HG03432 (cell line): Measurements from ENCODE around the gene ADARB2.
"Not testable (repeated sequence)": the region's sequence is repeated elsewhere in the genome, so short reads cannot be mapped to it uniquely, and the experiment has no call there.

ENCODE experiments used
- ATAC-seq: cut with Tn5 transposase; IDR thresholded peaks from one replicate; pipeline ENCODE4 v1.9.1; 2021; ENCODE audit warnings: mild to moderate bottlenecking, moderate library complexity; ENCODE audit not compliant: unreplicated experiment

The ADARB2 gene

GRCh38 chr10:1344408-1344807 is 392.9 kb downstream of the ADARB2 start:
- no peak for ATAC-seq

DNA sequence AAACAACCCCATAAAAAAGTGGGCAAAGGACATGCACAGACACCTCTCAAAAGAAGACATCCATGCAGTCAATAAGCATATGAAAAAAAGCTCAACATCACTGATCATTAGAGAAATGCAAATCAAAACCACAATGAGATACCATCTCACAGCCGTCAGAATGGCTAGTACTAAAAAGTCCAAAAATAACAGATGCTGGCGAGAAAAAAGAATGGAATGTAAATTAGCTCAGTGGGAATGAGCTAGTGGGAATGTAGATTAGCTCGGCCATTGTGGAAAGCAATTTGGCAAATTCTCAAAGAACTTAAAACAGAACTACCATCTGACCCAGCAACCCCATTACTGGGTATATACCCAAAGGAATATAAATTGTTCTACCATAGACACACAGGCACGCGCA is 394.1 kb downstream of the ADARB2 start:
- ATAC-seq: no peak

DNA sequence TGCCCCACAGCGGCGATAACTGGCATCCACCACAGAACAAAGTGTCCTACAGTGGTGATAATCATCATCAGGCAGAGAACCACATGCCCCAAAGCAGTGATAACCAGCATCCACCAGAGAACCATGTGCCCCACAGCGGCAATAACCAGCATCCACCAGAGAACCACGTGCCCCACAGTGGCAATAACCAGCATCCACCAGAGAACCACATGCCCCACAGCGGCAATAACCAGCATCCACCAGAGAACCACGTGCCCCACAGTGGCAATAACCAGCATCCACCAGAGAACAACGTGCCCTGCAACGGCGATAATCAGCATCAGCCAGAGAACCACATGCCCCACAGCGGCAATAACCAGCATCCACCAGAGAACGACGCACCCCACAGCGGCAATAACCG is 396.3 kb downstream of the ADARB2 start:
- ATAC-seq: not testable (repeated sequence)

GRCh38 chr10:1339396-1339795 is 397.9 kb downstream of the ADARB2 start:
- ATAC-seq: no peak

DNA sequence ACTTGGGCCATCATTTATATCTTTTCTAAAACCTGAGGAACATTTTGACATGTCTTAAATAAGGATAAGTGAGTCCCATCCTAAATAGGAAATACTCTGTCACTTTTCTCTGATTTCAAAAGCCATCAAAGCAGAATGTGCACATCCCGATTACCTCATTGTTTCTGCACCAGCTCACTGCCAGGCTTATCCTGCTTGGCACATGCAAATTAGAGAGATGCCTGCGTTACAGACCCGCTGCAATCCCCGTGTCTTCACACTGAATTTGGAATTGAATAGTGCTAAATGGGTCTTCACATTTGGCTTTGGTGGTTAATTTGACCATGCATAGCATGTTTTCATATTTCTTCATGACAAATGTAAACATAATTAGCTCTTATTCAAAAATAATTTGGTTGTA is 401.7 kb downstream of the ADARB2 start:
- ATAC-seq: no peak

GRCh38 chr10:1333981-1334380 is 403.3 kb downstream of the ADARB2 start:
- ATAC-seq: no peak

- ATAC-seq: no peak
Measured at GRCh38 chr10:1331560-1331959, 405.8 kb downstream of the ADARB2 start.

- no peak for ATAC-seq
Measured at GRCh38 chr10:1329622-1330021, 407.7 kb downstream of the ADARB2 start.

- no peak for ATAC-seq
Measured at GRCh38 chr10:1328981-1329614, 408.2 kb downstream of the ADARB2 start.

DNA sequence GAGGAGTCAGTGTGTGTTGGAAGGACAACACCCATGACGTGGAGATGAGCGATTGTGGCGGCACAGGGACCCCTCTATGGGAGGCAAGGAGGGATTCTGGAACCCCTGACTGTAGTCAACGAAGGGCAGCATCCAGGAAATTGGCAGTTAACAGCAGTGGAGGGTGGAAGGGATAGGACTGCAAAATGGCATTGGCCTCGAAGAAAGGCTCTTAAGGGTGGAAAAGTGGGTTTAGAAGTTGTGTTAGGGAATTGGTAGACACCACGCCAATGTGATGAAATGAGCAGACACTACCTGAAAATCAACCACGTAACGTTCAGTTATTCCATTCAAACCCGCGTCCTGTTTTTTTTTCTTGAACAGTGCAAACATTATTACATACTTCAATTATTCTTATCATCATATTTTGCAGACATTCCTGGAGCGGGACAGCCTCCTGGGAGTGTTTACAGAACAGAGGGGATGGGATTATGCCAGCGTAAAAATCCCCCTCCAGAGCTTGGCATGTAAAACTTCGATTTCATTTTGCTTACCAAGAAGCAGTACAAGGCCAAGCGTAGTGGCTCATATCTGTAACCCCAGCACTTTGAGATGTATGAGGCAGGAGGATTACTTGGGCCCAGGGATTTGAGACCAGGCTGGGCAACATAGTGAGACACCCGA is 409.0 kb downstream of the ADARB2 start:
- no peak for ATAC-seq

DNA sequence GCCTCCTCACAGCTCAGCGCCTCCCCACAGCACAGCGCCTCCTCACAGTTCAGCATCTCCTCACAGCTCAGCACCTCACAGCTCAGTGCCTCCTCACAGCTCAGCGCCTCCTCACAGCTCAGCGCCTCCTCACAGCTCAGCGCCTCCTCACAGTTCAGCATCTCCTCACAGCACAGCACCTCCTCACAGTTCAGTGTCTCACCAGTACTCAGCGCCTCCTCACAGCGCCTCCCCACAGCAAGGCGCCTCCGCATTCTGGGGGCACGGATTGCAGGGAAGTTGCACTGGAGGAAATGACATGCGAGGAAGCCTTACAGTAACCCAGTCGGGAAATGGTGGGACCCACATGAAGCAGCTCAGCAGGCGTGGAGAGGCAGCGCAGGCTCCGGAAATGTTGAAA is 409.6 kb downstream of the ADARB2 start:
- no peak for ATAC-seq

DNA sequence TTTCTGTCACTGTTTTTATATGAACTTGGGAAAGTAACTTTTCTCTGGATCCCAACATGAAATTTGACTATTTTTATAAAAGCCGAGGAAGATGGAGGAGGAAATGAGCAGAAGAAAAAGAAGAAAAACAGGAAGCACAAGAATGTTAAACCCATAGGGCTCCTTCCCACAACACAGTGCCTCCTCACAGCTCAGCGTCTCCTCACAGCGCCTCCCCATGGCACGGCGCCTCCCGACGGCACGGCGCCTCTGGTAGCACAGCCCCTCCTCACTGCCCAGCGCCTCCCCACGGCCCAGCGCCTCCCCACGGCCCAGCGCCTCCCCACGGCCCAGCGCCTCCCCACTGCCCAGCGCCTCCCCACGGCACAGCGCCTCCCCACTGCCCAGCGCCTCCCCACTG is 410.8 kb downstream of the ADARB2 start:
- not testable (repeated sequence) for ATAC-seq

DNA sequence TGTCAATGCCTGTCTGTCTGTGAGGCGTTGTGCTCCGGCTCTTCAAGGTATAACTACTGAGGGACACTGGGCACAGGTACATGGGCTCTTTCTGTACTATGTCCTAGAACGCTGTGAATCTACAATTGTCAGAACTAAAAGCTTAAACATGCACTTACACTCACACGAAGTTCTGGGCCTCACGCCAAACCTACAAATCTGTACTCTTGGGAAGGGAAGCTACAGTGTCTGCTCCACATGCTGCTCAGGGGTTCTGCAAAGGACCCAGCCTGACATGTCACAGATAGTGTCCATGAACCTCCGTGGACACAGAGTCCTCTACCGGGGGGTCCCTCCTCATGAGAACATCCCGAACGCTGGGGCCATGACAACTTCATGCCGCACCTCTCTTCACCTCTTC is 412.4 kb downstream of the ADARB2 start:
- ATAC-seq: no peak

DNA sequence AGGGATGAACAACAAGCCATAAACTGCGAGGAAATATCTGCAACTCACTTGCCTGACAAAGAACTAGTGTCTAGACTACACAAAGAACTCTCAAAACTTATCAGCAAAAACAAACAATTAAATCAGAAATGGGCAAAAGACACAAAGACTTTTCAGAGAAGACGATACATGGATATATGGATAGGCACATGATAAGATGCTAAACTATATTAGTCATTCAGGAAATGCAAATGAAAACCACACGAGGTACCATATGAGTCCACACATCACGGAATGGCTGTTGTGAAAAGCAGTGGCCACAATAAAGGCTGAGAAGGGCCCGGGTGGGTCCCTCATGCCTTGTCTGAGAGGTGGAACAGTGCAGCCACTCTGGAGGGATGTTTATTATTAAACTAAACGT is 413.4 kb downstream of the ADARB2 start:
- peak; percentile 75 for ATAC-seq

DNA sequence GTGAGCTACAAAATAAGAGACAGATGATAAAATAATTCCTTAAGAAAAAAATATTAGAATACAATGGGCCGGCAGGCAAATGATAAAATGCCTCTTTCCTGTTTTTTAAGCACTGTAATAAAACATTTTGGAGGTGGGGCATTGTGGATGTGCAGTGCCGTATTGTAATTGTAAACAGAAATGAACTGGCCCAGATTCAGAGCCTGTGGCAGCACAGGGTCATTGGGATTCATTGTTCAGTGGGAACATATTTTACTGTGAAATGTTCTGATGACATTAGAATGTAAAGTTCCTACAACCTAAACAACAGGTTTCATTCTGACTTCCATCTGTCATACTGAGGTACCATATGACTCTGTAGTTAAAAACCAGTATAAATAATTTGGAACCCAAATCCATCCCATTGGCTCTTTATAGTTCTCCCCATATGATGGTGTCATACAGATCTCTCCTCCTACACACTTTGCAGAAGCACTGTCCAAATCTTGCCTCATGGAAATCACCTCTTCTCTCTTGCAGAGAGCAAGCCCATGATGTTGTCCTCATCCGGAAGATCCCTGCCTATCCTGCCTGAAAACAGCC is 416.5 kb downstream of the ADARB2 start:
- ATAC-seq: no peak

- no peak for ATAC-seq
Measured at GRCh38 chr10:1316809-1317143, 420.5 kb downstream of the ADARB2 start.

GRCh38 chr10:1316121-1316808 is 421.1 kb downstream of the ADARB2 start:
- no peak for ATAC-seq

GRCh38 chr10:1315178-1315577 is 422.1 kb downstream of the ADARB2 start:
- no peak for ATAC-seq

GRCh38 chr10:1311726-1312125 is 425.6 kb downstream of the ADARB2 start:
- no peak for ATAC-seq

- ATAC-seq: no peak
Measured at GRCh38 chr10:1310271-1310789, 427.0 kb downstream of the ADARB2 start.

DNA sequence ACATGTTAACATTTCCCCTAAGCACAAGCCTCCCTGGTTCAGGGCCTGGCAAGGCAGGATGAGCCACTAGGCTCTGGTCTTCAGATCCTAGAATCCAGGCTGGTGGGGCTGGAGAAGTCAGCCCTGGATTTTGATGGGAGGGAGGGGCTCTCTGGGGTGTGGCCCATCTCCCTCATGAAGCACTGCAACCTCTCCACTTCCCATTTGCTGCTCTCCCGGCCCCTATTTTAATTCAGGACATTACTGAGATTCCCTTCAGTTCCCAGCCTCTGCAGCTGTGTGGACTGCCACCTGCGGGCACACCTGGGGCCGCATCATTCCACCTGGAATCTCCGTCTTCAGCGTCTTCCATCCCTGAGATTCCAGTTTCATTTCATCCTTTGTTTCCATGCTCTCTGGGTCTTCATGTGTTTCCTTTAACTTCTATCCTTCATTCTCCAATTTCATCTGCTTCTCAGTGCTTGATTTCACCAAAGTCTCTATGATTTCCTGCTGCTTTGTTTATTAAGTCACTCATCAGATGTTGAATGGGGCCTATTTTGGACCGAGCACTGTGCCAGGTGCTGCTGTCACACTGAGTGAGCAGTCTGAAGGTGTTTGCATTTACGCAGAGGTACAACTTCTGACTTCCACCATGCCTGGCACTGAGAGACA is 427.6 kb downstream of the ADARB2 start:
- no peak for ATAC-seq
